Measurements from ENCODE around the gene SLC2A13.
A peak's percentile ranks its signal among the peaks of the same experiment; 100 is the strongest.

The SLC2A13 gene

DNA sequence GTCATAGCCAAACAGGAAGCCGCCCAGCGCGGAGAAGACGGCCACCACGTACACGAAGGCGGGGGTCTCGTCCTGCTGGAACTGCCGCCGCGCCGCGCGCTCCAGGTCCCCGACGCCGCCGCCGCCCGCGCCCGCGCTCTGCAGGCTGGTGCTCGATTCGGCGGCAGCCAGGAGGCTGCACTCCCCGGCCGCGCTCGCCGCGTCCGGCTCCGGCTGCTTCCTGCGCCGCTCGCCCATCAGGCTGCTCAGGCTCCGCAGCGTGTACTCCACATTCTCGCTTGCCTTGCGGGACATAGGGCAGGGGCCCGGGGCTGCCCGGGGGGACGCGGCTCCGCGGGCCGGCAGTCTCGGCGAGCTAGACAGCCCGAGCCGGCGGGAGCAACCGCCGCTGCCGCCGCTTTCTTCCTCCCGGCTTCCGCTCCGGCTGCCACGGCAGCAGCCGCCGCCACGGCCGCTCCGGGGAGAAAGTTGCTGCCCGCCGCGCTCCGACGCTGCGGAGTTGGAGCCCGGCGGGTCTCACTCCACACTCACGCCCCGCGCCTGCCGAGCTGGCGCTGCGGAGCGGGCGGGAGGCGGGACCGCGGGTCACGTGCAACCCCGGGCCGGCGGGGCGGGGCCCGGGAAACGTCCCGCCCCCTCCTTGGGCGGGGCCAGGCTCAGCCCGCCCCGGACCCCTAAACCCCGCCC lies at the start of gene SLC2A13:
Gene SLC2A13, minus strand, starts transcription at position 567 of the 687 bp plus-strand sequence. Its CDS starts 273 bp downstream, at position 294.
- DNase-seq: peak; percentile 82

DNA sequence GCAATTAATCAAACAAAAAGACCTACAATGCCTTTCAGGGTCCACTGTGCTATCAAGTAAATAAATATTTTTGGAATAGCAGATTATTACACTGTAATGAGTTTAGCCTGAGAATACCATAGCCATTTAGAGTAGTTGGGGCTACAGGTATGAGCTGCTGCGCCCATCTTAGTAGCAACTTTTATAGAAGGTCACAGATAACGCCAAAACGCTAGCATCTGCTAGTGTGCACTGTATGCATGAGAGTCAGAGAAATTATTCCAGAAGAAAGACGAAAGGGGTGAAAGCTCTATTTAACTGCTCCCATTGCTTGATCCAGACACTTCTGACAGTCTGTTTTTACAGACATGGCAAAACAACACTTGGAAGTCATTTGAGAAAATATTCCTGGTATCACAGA lies 48.5 kb upstream of the SLC2A13 start:
- no peak for DNase-seq

DNA sequence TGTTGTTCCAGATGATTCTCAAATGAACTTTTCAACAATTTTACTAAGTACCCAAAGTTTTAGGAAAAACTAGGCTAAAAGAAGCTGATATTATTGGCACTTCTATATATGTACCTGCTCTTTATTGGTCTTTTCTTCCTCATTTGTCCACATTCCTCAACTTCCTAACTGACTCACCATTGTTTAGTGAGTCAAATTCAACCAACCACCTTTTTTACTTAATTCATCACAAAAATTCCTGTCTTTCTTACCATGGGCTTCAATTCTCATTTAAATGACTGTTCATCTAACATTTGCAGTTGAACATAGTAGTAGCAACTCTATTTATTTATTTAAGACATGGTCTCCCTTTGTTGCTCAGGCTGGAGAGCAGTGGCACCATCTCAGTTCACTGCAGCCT lies 47.6 kb upstream of the SLC2A13 start:
- DNase-seq: no peak

DNA sequence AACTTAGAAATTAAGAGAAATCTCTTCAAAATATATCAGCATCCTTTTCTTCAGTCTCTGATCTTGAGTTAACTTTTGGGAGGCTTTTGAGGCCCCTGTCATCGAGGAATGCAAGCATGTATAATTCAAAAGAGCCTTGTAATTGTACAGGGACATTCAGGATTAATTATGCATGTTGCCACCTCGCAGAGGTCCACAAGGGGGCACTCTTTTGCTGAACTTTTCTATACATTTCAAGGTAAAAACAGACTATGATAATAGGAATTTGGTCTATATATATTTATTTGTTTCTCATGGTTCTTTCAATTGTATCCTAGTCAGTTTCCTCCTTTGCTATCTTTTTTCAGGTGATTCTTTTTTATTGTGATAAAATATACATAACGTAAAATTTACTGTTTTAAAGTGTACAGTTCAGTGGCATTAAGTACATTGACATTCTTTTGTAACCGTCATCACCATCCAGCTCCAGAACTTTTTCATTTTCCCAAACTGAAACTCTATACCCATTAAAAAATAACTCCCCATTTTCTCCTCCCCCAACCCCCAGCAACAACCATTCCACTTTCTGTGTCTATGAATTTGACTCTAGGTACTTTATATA lies 47.0 kb upstream of the SLC2A13 start:
- DNase-seq: peak; percentile 38

DNA sequence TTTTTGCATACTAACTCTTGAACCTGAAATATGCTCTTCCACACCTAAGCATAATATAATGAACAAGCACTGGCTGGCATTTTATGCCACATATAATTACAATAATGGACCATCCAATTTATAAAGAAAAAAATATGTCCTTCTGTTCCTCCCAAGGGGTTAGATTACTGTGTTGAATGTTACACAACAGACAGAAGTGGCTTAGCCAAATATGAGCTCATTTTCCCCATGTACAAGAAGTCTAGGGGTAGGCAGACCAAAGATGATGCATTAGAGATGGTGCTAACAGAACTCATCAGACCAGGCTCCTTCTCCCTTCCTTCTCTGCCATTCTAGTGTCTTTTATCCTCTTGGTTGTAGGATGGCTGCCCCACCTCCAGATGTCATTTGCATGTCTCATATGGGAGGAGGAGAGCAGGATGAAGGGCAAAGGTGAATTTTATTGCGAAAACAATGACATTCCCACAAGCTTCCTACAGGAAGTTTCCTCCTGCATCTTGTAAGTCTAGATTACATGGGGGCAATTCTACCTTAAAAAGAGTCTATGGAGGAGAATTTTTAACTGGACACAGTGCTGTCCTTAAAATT lies 43.9 kb upstream of the SLC2A13 start:
- no peak for DNase-seq

DNA sequence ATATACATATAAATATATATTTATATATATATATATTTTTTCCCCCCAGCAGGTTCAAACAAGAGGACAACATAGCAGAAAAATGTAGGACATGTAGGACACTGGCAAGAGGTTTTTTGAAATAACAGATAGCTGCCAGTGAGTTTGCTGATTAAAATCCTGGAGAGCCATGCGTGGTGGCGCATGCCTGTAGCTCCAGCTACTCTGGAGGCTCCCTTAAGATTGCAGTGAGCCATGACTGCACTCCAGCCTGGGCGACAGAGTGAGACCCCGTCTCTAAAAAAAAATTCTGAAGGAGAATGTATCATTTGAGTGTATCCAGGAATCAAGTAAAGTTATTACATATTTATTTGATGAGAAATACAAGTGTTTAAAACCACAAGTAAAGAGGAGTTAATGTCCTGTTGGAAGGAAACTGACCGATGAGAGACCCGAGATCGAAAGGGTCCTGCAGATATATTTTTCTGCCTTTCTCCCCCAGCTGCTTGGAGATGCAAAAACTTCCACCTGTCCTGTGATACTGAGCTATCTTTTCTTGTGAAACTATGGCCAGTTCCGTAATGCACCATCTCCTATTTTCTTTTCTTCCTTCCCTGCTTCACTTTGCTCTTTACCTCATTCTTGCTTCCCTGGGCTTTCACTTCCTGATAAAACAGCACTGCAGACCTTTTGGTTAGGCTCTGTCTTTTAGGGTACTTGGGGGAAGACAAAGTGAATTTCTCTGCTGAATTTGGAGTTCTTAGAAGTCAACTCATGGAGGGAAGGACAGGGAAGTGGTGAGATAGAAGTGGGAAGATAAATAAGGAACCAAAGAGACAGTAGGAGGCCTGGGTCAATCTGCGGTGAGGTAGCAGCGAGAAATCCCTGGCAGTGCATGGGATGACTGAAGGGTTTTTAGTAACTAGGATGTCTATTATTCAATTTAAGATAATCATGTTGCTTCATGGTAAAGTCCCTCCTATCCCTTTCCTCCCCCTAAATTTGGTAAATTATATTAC lies 41.2 kb upstream of the SLC2A13 start:
- DNase-seq: peak; percentile 4

DNA sequence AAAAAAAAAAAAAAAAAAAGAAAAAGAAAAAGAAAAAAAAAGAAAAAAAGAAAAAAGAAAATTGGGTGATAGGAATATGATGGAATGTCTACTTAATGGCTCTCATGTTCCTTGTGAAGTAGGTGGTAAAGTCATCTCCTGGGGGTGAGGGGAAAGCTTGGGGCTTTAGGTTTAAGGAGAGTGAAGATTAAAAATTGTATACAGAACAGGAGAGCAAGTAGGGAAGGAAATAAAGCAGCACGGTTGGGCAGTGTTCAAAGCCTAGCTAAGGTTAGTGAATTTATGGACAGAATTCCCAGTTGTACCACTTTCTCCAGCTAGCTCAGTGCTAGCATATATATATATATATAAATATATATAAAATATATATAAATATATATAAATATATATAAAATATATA lies 40.0 kb upstream of the SLC2A13 start:
- peak; percentile 17 for DNase-seq

DNA sequence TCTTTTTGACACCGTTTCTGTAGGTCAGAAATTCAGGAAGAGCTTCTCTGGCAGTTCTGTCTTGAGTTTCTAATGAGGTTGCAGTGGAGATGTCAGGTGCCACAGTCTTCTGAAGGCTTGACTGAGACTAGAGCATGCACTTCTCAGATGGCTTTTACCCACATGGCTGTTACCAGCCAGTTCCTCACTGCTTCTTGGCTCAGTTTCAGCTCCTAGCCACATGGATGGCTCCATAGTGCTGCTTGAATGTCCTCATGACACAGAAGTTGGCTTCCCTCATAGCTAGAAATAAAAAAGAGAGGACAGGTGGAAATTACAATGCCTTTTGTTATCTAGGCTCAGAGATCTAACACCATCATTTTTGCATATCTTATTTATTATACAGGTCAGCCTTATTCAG lies 38.1 kb upstream of the SLC2A13 start:
- peak; percentile 2 for DNase-seq

DNA sequence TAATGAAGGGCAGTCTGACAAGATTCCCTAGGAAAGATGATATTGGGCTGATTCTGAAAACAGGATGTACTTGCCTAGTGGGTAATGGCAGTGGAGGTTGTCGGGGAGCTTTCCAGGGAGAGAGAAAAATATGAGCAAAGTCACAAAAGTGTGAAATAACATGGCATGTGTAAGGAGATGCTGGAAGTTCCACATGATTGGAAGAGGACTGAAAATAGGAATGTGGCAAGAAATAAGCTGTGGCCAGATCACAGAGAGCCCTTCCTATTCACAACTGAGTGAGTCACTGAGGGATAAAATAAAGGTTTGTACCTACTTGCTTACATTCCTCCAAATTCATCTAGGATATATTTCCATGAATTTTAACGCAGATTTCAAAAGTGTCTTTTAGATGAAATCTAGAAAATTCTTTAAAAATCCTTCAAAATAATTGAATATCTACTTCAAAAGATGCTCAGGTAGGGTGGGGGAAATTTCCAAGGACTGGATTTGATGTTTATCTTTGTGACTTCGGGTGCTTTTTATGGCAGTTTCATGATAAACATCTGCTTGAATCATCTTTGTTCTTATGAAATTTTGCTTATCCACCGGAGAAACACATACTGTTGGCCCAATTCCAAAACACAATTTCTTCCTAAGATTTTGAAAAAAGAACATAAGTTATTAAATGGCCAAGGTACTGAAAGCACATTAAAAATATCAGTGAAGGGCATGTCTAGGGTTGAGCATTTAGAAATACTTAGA lies 36.3 kb upstream of the SLC2A13 start:
- DNase-seq: no peak

DNA sequence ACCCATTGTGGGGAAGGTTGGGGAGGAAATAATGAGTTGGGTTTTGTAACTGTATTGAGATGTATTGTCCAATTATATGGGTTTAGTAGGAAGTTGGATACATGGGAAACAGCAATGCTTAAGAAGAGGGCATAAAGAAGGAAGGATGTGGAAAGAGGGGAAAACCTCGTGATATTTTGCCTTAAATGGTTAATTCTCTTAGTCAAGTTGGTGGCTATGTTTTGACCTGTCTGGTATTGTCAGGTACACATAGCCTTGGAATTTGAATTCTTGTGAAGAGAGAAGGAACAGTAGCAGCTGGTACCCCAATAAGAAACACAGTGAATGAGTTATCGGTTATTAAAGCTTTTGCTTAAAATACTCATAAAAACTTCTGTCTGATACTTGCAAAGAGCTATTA lies 32.6 kb upstream of the SLC2A13 start:
- no peak for DNase-seq

DNA sequence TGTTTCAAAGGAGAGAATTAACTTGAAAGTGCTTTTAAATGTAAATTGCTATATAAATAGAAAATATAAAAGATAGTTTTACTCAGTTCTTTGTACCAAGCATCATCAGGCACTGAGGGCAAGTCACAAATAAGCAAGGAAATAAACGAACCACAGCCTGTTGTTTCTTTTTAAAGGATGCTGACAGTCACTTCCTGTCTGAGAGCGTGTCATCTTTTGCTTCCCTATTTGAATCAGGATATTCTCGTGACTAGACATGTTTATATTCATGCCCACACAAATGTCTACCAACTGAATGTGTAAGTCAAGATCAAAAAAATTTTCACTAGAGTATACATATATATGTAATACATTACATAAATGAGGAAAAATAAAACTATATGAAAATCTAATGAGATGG lies 31.4 kb upstream of the SLC2A13 start:
- no peak for DNase-seq

DNA sequence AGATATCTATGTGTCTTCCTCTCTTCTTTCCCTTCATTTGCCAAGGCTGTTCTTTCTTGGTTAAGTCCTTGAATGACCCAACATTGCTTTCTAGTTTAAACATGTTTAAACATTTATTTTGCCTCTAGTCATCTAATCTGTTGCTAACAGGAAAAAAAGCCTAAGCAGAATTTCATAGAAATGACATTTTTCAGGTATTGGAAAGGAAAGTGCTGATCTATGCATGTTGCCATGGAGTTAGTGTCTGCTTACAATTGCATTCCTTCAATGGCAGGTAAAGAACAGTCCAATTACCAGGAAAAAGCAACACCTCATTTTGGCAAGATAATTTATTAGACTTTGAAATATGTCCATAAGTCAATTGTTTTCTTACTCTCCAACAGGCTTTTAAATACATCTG lies 21.5 kb upstream of the SLC2A13 start:
- DNase-seq: no peak

DNA sequence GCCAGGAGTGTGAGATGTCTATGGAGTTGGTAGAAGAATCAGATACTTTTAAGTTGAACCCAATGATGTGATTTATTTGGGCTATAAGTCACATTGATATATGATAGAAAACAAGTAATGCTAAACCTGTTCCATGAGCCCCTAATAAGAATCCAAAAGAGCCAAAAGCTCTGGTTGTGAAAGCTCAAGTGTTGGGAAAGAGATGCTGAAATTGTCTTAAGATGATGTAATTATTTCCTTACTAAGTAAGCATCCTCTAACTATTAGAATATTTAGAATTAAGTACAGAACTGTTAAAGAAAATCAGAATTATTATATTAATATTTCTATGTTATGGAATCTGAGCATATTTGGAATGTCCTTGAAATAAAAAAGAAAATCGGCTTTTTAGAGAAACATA lies 17.6 kb upstream of the SLC2A13 start:
- no peak for DNase-seq

DNA sequence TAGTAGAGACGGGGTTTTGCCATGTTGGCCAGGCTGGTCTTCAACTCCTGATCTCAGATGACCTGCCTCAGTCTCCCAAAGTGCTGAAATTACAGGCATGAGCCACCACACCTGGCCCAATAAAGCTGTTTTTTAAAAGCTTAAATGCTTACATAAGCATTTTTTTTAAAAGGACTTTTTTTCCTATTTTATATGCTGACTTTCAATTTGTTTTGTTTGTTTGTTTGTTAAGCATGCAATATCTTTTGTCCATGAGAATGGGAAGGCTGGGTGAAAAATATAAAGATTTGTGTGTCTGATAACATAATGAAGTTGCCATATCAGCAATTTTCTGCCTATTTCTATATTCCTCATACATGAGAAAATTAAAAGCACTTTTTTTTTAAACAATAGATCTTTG lies 17.0 kb upstream of the SLC2A13 start:
- no peak for DNase-seq

DNA sequence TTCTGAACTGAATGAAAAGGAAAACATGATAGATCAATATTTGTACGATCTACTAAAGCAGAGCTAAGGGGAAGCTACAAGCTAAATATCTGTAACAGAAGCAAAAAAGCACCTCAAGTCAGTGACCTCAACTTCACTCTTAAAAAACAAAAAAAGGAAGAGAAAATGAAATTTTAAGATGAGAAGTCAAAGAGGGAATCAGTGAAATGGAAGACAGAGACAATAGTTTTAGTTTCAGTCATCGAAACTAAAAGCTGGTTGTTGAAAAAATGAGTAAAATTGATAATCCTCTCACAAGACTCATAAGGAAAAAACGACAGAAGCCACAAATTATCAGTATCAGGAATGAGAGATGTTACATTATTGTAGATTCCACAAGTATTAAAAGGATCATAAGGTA lies 11.9 kb upstream of the SLC2A13 start:
- DNase-seq: no peak

DNA sequence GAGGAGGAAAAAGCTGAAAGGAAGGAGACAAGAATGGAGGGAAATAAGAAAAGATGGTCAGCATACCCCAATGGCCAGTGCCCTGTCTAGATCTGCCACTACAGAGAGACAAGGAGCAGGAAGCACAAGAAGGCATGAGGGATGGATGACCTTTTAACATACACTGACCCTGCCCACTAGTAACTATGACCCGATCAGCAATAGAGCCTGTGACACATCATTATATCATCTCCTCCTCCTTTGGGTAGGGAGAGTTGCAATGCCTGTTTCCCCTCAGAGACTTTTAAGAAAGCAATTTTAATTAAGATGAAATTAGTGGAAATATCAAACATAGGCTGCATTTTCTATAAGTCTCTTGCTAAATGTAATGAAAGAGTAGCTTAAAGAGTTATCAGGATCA lies 4.7 kb upstream of the SLC2A13 start:
- DNase-seq: no peak

DNA sequence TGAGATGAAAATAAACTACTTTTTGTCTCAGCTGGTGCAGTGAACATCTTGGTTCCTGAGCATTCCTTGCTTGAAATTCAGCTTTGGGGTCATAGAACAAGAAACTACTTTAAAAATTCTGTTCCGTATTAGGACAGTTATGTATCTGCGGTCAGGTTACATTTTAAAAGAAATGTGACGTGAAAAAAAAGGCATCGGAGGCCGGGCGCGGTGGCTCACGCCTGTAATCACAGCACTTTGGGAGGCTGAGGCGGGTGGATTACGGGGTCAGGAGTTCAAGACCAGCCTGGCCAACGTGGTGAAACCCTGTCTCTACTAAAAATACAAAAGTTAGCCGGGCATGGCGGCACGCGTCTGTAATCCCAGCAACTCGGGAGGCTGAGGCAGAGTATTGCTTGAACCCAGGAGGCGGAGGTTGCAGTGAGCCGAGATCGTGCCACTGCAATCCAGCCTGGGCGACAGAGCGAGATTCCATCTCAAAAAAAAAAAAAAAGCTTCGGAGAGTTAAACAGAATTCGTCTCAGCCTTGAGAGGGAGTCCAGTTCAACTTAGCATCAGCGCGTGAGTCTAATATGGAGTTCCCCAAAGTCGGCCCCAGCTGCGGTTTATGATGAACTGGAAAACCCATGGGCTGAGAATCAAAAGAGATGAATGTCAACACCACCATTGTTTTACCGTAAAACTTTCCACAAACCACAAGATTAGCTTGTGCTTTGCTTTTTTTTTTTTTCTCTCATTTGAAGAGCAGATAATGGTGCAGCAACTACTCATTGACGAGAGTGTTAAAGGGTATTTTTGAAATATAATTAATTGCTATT lies 2.1 kb upstream of the SLC2A13 start:
- DNase-seq: no peak

DNA sequence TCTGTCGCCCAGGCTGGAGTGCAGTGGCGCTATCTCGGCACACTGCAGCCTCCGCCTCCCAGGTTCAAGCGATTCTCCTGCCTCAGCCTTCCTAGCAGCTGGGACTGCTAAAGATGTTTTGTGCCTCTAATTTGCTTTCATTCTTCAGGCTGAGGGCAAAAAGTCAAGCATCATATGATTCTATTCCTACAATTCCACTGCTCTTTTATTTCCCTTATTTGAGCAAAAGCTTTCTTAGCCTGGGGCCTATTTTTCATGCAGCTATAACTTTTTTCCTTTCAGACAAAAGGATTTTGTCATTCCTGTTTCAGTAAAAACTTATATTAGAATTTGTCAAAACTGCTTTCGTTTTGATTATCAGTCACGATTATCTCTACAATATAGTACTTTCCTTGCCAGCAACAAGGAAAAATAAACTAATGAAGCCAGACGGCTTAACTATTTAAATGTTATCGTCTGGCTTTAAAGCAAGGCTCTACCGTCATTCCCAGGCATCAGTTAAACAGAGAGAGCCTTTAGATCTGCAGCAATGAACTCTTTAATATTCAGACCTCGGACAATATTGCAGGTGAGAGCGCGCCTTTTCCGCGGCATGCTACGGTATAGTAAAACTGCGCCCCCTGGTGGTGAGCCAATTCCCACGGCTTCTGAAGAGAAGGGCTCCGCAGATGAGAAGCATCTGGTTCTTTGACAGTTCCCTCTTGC lies 1.4 kb upstream of the SLC2A13 start:
- DNase-seq: peak; percentile 83

DNA sequence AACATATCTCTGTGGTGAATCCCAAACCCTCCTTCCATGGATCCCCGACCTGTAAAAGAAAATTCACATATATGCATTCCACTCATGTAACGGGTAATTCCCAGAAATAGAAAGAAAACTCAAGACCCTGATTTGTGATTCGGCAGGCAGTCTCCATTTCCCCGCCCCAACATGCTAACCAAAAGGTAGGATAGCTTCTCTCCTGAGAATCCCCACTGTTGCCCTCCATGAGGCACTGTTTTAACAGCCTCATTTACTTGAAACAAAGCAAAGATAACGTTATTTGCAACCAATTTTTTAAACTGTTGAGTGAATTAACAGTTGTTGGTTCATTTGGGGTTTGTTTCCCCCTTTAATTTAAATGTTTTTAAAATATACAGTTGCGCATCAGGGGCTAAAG lies 774 bp upstream of the SLC2A13 start:
- DNase-seq: peak; percentile 11

DNA sequence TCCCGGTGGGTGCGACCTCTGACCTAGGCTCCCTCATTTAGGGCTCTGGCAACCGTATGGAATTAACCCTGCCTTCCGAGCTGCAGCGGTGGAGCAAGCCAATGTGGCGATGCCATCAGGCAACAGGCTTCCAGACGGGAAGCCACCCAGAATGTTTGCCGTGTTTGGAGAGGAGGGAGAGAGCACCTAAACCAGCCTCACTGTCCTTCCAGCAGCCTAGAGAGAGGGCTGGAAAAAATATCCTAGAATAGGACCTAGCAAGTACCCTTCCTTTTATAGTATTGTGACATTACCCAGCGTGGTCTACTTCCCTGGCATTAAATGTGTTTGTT lies 287 bp upstream of the SLC2A13 start:
- no peak for DNase-seq

DNA sequence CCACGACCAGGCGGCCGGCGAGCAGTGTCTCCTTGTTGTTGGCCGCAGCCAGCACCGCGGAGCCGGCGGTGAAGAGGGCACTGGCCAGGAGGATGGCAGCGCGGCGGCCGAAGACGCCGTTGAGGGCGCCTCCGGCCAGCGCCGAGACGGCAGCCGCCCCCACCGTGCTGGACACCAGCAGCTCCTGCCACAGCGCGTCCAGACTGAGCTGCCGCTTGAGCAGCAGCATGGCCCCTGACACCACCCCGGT lies 691 bp downstream of the SLC2A13 start:
- DNase-seq: no peak
